Hepatocyte (in vitro differentiated cells): Measurements from ENCODE around the gene NDUFB10.

ENCODE experiments used
- EZH2 ChIP-seq: fragments of 200-600 bp; sonication (generic); IDR thresholded peaks from 2 replicates; pipeline ENCODE4 v1.6.1; 2016; ENCODE audit warnings: antibody characterized with exemption, mild to moderate bottlenecking, borderline replicate concordance
- EZH2phosphoT487 ChIP-seq: fragments of 200-600 bp; sonication (generic); IDR thresholded peaks from one replicate; pipeline ENCODE4 v1.6.1; 2018; ENCODE audit warnings: antibody characterized with exemption, mild to moderate bottlenecking, low read depth, moderate library complexity; ENCODE audit not compliant: unreplicated experiment, severe bottlenecking
- TF ChIP-seq, protein P1 (sequence below): fragments of 200-600 bp; sonication (generic); IDR thresholded peaks from 2 replicates; pipeline ENCODE4 v1.5.1; 2016; ENCODE audit warnings: antibody characterized with exemption, mild to moderate bottlenecking; ENCODE audit not compliant: poor library complexity

GRCh38 chr16:1974157-1975070, 15.1 kb downstream of the NDUFB10 start:
- TF ChIP-seq, protein P1, sequence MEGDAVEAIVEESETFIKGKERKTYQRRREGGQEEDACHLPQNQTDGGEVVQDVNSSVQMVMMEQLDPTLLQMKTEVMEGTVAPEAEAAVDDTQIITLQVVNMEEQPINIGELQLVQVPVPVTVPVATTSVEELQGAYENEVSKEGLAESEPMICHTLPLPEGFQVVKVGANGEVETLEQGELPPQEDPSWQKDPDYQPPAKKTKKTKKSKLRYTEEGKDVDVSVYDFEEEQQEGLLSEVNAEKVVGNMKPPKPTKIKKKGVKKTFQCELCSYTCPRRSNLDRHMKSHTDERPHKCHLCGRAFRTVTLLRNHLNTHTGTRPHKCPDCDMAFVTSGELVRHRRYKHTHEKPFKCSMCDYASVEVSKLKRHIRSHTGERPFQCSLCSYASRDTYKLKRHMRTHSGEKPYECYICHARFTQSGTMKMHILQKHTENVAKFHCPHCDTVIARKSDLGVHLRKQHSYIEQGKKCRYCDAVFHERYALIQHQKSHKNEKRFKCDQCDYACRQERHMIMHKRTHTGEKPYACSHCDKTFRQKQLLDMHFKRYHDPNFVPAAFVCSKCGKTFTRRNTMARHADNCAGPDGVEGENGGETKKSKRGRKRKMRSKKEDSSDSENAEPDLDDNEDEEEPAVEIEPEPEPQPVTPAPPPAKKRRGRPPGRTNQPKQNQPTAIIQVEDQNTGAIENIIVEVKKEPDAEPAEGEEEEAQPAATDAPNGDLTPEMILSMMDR: no peak
- TF ChIP-seq EZH2 (no peak), EZH2phosphoT487 (no peak)
